ENCODE data around the gene ALDOA.
A peak's percentile ranks its signal among the peaks of the same experiment; 100 is the strongest.

Gene ALDOA

DNA sequence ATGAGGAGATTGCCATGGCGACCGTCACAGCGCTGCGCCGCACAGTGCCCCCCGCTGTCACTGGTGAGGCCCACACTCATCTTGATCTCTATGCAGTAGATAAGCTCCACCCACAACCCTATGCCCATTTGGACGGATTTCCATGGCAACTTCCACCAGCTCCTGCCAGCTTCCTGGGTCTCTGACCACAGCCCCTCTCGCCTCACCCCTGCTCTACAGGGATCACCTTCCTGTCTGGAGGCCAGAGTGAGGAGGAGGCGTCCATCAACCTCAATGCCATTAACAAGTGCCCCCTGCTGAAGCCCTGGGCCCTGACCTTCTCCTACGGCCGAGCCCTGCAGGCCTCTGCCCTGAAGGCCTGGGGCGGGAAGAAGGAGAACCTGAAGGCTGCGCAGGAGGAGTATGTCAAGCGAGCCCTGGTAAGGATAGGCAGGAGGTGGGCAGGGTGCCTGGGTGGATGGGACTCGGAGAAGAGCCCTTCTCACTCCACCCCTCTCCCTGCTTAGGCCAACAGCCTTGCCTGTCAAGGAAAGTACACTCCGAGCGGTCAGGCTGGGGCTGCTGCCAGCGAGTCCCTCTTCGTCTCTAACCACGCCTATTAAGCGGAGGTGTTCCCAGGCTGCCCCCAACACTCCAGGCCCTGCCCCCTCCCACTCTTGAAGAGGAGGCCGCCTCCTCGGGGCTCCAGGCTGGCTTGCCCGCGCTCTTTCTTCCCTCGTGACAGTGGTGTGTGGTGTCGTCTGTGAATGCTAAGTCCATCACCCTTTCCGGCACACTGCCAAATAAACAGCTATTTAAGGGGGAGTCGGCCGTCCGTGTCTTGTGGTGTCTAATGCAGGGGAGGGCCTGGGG lies 4.3 kb downstream of the ALDOA start:
- DNase-seq (ENCODE audit: low read depth in 2 of 2), result no peak

DNA sequence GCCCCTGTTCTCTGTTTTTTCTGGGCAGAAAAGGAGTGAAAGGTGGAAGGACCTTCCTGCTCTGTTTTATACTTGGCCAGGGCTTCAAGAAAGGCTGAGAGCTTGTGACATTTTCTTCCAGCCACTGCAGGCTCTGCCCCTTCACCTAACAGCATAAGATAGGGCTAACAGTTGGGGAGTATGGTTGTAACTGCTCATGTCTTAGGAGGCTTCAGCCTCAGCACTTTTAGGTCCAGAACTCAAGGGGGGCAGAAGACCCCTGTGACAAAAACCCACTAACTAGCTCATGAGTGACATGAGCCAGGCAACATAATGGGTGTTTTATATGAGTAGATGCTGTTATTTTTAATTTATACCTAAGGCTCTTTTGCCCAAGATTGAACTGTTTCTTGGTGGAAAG lies 4.9 kb downstream of the ALDOA start:
- no peak for DNase-seq (ENCODE audit: low read depth in 2 of 2)

GRCh38 chr16:30075503-30076275 lies 10.1 kb downstream of the ALDOA start, which contains the start of gene PPP4C:
TSS of gene PPP4C (plus strand) at chr16:30075994. CDS start at chr16:30076378, 384 bp downstream.
- DNase-seq (ENCODE audit: low read depth in 2 of 2), result peak; percentile 87 to 89

GRCh38 chr16:30076276-30076791 lies 10.8 kb downstream of the ALDOA start:
- no peak for DNase-seq (ENCODE audit: low read depth in 2 of 2)

GRCh38 chr16:30077656-30078055 lies 12.1 kb downstream of the ALDOA start:
- no peak for DNase-seq (ENCODE audit: low read depth in 2 of 2)

GRCh38 chr16:30078744-30079143 lies 13.2 kb downstream of the ALDOA start:
- no peak for DNase-seq (ENCODE audit: low read depth in 2 of 2)

- no peak for DNase-seq (ENCODE audit: low read depth in 2 of 2)
These were observed 13.9 kb downstream of the ALDOA start for GRCh38 chr16:30079480-30079879.

- no peak for DNase-seq (ENCODE audit: low read depth in 2 of 2)
These were observed 17.1 kb downstream of the ALDOA start for GRCh38 chr16:30082545-30083090.

- no peak for DNase-seq (ENCODE audit: low read depth in 2 of 2)
These were observed 17.9 kb downstream of the ALDOA start for GRCh38 chr16:30083216-30084055.

GRCh38 chr16:30084096-30084815 lies 18.7 kb downstream of the ALDOA start:
- no peak for DNase-seq (ENCODE audit: low read depth in 2 of 2)

- DNase-seq (ENCODE audit: low read depth in 2 of 2), result no peak
These were observed 19.2 kb downstream of the ALDOA start for GRCh38 chr16:30084816-30085159.

GRCh38 chr16:30085247-30085646 lies 19.7 kb downstream of the ALDOA start:
- DNase-seq (ENCODE audit: low read depth in 2 of 2), result no peak

DNA sequence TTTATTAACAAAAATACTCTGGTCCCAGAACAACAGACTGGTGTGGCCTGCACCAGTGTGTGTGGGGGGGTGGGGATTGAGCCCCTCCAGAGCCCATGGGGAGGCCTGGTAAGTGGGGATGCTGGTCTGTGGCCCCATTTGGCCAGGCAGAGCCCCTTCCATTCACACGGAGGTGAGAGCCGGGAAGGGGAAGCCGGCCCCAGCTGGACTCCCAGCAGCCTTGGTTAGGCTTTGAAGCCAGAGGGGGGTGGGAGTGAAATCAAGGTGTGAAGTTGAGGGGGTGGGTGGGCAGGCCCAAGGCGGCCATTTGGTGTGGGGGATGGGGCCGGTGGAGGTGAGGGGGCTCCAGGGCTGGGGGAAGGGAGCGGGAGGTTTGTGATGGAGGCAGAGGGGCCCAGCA lies 20.3 kb downstream of the ALDOA start:
- no peak for DNase-seq (ENCODE audit: low read depth in 2 of 2)

- no peak for DNase-seq (ENCODE audit: low read depth in 2 of 2)
These were observed 21.0 kb downstream of the ALDOA start for GRCh38 chr16:30086291-30087140.

GRCh38 chr16:30087181-30087898 lies 21.8 kb downstream of the ALDOA start:
- no peak for DNase-seq (ENCODE audit: low read depth in 2 of 2)

DNA sequence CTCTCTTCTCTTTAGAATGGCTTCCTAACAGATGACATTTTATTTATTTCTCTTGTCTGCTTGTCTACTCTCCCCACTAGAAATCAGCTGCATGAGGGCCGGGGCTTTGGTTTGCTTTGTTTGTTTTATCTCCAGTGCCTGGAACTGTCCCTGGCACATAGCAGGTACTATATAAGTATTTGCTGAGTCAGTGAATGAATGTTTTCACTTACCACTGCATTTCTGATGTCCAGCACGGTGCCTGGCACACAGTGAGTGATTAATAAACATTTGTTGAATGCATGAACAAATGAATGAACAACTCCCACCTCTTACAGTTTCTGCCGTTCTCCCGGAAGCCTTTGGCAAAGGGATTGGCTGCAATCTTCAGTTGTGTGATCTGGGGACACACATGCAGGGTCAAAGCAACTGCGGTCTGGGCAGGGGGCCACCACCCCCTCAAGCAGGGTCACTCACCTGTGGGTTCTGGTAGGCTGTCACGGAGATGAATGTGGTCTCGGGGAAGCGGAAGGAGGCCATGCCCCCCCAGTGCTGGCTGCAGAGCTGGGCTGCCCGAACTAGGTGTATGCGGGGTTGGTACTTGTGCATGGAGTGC lies 22.8 kb downstream of the ALDOA start:
- DNase-seq (ENCODE audit: low read depth in 2 of 2), result no peak

GRCh38 chr16:30088832-30089624 lies 23.5 kb downstream of the ALDOA start:
- DNase-seq (ENCODE audit: low read depth in 2 of 2), result no peak

Data from stimulated activated CD8-positive, alpha-beta memory T cell treated with anti-CD3 and anti-CD28 coated beads, Interleukin-2, amount 100 ng/mL, for 48 hours (primary cell).